Uterus (tissue), 2 donors: ENCODE results near the gene SECISBP2L.

Experiments
- POLR2A ChIP-seq, 2 donors: fragments of 450-650 bp; IDR thresholded peaks; one replicate each; pipeline ENCODE4 v1.6.1; 2016; ENCODE audit warnings: antibody characterized with exemption in 2 of 2, mild to moderate bottlenecking in 1 of 2, moderate library complexity in 1 of 2
- TF ChIP-seq, protein P1 (sequence below), 4 experiments: fragments of 200-600 bp in 2 of 4; fragments of 450-650 bp in 2 of 4; sonication (generic) in 2 of 4; IDR thresholded peaks; one replicate each; pipeline ENCODE4 v1.5.1; 2016 to 2019; ENCODE audit warnings: antibody characterized with exemption in 4 of 4, mild to moderate bottlenecking in 2 of 4, moderate library complexity in 1 of 4

GRCh38 chr15:48992096-48992495 lies 54.1 kb downstream of the SECISBP2L start:
- TF ChIP-seq, protein P1, sequence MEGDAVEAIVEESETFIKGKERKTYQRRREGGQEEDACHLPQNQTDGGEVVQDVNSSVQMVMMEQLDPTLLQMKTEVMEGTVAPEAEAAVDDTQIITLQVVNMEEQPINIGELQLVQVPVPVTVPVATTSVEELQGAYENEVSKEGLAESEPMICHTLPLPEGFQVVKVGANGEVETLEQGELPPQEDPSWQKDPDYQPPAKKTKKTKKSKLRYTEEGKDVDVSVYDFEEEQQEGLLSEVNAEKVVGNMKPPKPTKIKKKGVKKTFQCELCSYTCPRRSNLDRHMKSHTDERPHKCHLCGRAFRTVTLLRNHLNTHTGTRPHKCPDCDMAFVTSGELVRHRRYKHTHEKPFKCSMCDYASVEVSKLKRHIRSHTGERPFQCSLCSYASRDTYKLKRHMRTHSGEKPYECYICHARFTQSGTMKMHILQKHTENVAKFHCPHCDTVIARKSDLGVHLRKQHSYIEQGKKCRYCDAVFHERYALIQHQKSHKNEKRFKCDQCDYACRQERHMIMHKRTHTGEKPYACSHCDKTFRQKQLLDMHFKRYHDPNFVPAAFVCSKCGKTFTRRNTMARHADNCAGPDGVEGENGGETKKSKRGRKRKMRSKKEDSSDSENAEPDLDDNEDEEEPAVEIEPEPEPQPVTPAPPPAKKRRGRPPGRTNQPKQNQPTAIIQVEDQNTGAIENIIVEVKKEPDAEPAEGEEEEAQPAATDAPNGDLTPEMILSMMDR (IDR thresholded peaks at IDR 0.05), result no peak
- TF ChIP-seq POLR2A (IDR thresholded peaks at IDR 0.05), result no peak
